Measurements from ENCODE around the gene NAT14.

DNA sequence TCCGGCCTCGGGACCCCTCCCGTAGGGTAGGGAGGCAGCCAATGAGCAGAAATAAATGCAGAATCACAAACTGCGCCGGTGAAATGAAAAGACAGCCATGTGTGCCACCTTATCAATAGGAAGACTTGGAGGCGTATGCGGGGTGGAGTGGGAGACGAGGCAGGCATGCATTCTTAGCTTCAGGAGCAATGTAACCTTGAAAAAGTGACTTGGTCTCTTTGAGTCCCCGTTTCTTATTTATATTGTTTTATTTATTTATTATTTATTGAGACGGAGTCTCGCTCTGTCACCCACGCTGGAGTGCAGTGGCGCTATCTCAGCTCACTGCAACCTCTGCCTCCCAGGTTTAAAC is 19.2 kb downstream of the NAT14 start:
- TF ChIP-seq FOXA1 (IDR thresholded peaks at IDR 0.05) (no peak), FOXM1 (IDR thresholded peaks at IDR 0.05; ENCODE audit: borderline replicate concordance) (no peak), TARDBP (IDR thresholded peaks at IDR 0.05) (no peak), ELF4 (IDR thresholded peaks at IDR 0.05) (no peak), HDGF (IDR thresholded peaks at IDR 0.05; ENCODE audit: borderline replicate concordance) (no peak), ARNT (IDR thresholded peaks at IDR 0.05) (no peak)

Data from HEK293T (cell line).